Mucosa of gallbladder (tissue), 1 donor: Measurements from ENCODE around the gene MYLK. TPM values are rescaled to one million over a fixed set of nuclear protein-coding genes. Genes with fewer than 3 reads are reported as not detected.

Experiments used
- DNase-seq: peaks from one replicate; pipeline ENCODE4 v3.0.0-alpha.2; 2020; ENCODE audit warnings: low spot score
- total RNA-seq: library from RNA; stranded (reverse); gene quantifications from one replicate; pipeline ENCODE4 v1.2.1, GENCODE V29; 2021
- donor health status: DM: no; HTN: no; CAD: no.

The MYLK gene
- total RNA-seq, 1 donor from 2014 or later, result 671 TPM

DNA sequence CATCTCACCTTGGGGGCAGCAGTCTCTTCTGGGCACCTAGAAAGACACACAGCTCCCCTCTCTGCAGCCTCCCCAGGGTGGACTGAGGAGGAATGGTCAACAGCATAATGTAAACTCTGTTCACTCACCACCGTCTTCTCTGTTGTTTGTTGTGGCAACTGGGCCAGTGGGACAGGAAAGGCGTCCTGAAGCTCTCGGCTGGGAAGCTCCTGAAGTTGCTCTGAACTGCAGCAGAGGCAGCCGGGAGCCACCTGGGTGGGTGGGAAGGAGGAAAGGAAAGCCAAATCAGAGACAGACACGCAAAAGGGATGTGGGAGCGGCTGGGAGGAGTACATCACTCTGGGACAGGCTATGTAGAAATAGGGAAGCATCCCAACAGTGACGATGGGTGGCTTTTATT, 52.7 kb downstream of the MYLK start:
- no peak for DNase-seq

DNA sequence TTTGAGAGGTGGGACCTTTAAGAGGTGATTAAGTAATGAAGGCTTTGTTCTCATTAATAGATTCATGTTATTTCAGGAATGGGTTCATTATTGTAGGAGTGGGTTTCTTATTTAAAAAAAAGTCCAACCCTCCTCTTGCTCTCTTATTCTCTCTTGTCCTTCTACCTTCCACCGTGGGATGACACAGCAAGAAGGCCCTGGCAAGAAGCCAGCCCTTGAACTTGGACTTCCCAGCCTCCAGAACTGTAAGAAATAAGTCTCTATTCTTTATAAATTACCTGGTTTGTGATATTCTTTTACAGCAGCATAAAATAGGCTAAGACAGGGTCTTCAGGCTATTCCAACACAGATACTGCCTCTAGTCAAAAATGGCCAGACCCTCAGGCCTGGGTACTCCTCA, 62.2 kb downstream of the MYLK start:
- no peak for DNase-seq

DNA sequence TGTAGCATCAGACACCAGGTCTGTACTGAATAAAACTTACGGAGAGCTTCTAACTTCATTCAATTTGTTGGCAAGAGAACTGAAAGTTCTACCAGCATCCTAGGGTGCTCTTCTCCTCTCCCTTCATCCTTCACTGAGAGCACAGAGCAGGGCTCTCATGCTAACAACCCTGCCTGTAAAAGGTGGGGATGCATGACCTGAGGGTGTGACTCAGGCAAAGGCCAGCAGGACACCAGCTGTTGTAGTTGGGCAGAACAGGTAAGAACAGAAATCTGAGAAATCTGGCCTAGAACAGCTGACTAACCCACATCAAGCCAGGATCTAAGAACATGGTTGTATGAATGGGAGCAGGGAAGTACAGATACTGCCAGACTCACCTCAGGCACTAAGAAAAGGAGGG, 64.2 kb downstream of the MYLK start:
- DNase-seq, result no peak

DNA sequence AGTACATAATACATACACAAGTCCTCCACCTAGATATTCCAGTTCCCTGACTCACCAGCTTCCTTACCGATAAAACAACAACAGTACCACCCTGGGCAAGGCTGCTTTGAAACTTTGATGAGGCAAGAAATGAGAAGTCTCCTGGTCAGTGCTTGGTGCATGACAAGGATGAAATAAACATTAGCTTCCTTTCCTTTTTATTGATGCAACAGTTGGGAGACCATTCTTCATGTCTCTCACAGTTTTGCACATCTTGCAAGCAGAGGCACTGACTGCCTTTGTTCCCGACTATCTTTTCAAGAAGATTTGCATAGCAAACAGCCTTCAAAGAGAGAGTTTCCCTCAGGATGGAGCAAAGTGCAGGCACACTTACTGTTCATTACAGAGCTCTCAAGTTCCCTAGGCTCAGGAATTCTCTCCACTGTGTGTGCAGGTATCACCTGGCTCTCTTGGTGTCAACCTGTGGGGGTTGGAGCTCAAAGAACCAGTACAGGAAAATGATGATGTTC, 65.2 kb downstream of the MYLK start:
- no peak for DNase-seq

DNA sequence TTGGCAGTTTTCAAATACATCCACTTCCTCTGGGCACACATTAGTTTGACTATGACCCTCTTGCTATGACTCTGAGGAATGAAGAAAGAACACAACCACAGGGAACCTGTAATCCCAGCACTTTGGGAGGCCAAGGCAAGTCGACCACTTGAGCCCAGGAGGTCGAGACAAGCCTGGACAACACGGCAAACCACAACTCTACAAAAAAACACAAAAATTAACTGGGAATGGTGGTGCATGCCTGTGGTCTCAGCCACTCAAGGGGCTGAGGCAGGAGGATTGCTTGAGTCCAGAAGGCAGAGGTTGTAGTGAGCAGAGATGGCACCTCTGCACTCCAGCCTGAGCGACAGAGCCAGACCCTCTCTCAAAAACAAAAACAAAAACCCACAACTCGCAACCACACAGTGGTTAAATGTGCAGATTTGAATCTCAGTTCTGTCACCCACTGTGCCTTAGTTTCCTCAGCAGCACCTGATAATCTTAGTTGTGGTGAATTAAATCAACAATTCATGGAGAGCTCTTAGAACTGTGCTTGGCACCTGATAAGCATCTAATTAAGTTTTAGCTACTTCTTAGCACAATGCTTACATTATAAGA, 65.7 kb downstream of the MYLK start:
- no peak for DNase-seq

DNA sequence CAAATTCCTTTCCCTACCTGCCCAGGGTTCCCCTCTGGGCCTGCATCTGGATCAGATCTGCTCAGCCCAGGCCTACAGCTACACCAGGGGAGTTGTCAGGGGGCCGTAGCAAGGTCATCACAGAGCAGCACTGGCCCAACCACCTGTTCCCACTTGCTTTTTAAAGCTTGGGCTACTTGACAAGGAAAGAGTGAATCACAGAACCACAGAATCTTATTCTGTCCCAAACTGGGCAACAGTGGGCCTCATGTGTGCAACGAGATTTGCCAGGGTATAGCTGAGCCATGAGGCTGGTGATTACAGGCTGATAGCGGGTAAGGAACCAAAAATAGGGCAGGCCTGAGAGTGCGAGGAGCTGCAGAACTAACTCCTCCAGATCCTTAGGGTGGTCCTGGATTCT, 66.7 kb downstream of the MYLK start:
- DNase-seq, result no peak

DNA sequence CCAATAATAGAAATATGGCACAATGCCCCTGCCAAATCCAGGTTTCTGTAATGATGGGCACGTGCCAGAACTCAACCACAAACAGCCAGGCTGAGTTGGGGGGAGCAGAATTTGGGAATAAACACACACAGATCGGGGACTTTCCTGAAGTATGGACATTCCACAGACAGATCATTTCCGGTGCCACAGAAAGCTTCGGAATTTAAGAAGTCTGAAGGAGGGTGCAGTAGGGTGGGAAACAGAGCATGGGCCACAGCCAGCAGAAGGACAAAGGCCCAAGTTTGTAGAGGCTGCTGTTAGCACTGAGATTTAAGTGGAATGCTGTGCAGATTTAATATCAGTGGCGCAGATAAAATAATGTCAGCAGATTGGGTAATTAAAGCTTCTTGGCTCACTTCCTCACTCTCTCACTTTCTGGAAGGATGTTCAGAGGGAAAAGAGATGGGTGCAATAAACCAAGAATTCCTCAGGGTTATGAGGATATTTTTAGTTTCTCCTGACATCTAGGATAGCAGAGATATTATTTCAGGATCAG, 67.4 kb downstream of the MYLK start:
- no peak for DNase-seq

DNA sequence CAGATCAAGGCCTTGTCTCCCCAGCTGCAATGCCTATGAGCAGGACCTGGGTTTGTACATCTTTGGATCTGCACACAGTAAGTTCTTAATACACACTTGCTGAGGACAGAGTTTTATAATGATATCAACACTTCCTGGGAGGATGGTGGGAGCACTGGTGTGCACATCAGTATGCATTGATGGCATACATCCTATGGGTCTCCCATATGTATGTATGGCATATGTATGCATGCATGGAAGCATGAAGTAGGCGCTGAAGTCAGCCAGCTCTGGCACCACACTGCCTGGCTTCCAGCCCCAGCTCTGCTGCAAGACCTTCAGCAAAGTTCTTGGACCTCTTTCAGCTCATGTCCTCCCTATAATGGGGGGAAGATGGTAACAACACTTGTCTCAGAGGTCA, 68.2 kb downstream of the MYLK start:
- DNase-seq, result no peak

DNA sequence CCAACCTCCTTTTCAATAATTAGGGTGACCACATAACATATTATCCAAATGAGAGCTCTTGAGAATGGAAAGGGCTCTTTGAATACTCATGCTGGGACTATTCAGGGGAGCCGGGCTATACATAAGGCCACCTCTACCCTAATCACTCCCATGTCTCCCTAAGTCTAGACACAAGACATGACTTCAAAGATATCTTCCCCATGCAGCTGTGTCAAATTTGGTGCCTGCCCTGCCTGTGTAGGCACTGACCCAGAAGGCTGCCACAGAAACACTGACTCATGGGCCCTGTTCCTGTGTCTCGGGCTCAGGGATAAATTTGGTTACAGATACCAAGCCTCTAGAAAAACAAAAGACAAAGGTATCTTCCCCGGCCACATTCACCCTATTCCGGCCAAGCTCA, 70.3 kb downstream of the MYLK start:
- DNase-seq, result no peak

DNA sequence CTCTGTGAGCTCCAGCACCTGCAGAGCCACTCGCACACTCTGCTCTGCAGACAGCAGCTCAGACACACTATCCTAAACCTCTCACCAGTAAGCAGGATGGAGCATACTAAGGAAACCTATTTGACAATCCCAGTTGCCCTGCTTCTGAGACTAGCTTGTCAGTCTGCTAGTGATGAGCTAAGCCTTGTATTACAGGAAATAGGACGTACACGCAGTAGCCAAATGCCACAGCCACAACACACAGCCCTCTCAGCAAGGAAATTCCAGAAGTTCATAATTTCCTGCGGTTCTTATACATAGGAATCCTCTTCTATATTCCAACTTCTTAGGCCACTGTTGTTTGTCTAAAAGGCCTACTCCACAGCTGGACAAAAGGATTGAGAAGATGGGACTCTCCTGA, 74.5 kb downstream of the MYLK start:
- no peak for DNase-seq

DNA sequence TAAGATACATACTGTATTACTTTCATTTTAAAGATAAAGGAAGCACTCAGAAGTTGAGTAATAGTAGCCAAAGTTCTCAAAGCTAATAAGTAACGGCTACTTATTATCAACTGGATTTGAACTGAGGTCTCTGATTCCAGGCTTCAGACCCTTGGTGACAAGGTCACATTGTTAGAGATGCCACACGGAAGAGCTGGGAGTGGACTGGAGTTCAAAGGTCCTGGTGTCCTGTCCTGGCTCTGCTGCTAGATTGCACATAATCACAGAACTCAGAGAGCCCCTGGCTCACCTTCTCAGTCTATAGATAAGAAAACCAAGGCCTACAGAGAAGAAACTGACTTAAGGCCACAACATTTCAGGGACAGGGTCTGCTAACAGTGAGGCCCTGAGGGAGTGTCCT, 75.3 kb downstream of the MYLK start:
- no peak for DNase-seq

DNA sequence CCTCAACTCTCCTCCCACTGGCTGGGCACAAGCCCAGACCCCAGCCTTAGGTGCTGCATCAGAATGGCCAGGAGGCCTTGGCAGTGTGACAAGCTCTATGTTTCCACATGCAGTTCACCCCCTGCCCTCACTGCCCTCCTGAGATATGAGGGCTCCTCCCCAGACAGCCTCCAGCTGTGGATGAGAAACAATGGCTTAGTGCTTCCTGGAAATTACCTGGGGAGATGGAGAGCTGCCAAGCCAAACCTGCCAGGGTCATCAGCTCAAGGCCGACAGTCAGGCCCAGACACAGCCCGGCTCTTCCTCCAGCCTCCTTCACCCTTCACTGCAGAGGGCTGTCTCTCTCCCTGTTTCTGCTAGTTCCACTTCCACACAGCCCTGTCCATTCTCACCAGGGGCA, 76.3 kb downstream of the MYLK start:
- DNase-seq, result peak; percentile 59

DNA sequence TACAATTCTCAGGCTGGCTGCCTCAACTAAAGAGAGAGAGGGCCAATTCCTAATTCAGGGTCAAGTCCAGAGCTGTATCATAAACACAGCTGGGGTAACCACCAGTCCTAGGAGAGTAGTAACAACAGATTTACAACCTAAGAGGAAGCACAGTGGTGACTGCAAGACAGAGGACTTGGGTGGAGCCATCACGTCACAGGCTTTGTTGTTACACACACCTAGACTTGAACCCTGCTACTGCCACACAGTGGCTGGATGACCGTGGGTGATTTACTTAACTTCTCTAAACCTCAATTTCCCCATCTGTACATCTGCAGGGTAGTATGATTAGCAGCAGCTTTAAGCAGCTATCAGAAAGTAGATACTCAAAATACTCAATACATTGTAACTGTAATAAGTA, 78.6 kb downstream of the MYLK start:
- DNase-seq, result no peak

DNA sequence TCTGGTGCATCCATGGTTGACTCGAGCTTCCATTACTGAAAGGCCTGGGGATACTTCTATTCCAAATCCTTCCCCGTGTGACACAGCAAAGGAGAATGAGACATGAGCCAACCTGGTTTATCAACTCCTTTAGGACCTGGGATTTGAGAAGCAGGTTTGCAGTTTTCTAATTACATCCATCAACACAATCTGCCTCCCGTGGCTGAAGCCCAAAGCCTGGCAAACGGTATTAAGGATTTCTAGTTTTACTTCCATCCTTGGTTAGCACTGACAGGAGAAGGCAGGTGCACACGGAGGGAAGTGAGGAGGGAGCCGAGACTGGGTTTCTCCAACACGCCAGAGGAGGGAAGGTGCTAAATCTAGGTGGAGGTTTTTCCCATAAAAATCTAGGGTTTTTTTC, 79.0 kb downstream of the MYLK start:
- no peak for DNase-seq

DNA sequence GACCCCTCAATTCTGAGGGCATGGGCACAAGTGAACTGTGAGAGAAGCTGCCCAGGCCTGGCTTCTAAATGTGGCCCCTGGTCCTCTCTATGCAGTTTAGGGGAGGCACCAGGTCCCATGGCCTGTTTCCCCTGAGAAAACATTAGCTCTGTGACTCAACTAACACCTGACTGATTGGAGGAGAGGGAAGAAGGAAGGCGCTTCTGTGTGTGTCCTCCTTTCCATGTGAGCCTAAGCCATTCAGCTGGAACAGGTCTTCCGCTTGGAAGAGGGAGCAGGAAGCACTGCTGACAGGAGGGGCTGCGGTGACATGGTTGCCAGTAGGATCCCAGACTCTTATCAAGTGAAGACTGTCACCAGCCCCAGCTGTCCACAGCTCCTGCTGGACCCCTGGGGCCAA, 79.5 kb downstream of the MYLK start:
- DNase-seq, result no peak

DNA sequence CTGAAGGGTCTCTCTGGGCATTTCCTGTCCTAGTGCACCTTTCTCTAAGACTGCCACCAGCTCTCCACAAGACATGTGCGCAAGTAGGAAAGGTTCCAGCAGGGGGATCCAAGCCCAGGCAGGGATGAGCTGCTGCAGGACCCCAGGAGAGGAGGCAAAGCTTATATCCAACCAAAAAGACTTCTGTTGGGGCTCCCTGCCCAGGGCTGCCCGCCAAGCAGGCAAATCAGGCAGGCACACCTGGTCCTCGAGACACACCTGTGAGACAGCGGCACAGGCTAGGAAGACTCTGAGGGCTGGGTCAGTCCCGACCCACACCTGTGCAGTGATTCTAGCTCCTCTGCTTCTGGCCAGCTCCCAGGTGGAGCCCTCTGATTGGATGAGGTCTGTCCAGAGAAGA, 80.6 kb downstream of the MYLK start:
- DNase-seq, result no peak

DNA sequence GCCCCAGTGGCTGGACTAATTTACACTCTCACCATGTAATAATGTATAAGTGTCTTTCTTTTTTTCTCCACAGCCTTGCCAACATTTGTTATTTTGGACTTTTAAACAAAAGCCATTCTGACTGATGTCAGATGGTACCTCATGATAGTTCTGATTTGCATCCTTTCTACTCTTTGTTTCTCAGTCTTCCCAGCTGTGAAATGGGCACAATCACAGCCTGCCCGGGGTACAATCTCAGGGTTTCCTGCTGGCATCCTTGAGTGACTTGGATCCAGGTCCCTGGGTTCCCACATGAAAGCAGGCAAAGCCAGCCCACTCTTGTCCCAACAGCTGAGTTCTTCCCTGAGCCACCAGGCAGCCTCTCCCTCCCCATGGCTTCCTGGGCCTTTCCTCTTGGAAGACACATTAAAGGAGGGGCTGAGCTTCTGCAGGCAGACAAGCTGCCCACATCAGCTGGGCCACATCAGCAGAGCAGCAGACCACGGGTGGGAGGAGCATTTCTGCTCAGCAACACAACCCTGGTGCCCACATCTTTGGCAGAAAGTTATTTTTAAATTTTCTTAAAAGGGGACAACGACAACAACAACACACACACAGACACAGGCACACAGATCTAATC, 82.0 kb downstream of the MYLK start:
- DNase-seq, result no peak

DNA sequence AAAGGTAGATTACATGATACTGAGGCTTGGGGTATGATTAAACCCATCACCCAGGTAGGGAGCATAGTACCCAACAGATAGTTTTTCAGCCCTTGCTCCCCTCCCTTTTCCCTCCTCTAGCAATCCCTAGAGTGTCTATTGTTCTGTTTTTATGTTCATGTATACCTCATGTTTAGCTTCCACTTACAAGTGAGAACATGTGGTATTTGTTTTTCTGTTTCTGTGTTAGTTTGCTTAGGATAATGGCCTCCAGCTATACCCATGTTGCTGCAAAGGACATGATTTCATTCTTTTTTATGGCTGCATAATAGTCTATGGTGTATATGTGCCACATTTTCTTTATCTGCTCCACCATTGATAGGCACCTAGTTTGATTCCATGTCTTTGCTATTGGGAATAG, 82.7 kb downstream of the MYLK start:
- DNase-seq, result no peak

DNA sequence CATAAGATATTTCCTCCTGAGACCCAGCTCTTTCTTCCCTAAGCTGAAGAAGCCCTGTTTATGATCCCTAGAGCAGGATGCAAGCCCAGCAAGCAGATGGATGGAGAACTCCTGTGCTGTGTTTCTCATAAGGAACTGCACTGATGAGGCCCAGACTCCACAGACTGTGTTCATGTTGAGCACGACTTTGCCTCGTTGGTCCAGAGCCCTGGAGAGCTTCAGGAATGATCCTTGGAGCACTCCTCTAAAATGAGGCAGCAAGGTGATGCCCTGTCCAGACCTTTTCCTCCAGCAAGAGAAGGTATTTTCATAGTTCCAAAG, 83.8 kb downstream of the MYLK start:
- DNase-seq, result no peak

DNA sequence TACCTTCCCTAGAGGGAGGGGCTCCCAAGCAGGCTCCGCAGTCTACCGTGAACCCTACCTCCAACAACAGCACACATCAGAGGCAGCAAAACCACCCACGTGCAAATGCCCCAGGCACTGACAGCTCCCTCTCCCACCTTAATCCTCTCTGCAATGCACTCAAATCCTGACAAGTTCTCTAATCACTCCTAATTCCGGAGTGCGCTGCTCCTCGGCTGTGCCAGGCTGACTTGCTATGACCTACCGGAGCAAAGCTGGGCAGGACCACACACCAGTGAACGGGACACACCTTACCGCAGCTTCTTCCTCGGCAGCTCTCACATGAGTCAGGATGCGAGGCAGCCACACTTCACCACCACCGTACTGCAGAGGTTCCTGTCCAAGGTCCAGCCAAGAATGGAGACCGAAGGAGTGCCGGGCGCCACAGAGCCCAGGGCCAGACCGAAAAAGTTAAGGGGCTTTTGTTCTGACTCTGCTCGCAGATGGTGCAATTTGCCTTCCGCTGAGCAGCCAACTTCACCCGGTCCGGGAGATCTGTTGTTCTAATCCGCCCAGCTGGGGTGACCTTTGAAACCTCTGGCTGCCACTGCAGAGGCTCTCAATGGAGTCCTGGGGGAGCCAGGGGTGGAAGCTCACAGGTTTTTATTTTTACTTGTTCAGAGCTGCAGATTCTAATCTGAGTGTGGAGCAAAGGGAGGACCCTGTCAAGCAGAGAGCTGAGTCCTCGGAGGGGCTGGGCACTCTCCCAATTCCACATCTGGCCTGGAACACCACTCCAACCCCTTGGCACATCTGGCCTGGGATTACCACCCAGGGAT, 84.4 kb downstream of the MYLK start:
- peak; percentile 31 for DNase-seq

DNA sequence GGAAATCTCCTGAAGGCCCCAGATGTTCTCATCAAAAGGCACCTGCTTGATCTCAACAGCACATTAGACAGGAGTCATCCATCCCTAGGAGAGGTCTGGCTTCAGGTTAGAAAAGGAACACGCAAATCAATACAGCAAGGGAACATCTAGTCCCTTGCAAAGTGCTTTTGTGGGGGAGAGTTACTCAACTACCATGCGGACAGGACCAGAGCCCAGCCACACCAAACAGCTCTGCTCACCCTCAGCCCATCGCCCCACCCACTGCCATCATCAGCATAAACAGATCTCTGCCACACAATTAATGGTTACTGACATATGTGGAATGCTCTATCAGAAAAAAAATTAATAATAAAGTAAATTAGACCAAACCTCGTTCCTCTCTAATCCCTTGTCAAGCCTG, 85.6 kb downstream of the MYLK start:
- no peak for DNase-seq

DNA sequence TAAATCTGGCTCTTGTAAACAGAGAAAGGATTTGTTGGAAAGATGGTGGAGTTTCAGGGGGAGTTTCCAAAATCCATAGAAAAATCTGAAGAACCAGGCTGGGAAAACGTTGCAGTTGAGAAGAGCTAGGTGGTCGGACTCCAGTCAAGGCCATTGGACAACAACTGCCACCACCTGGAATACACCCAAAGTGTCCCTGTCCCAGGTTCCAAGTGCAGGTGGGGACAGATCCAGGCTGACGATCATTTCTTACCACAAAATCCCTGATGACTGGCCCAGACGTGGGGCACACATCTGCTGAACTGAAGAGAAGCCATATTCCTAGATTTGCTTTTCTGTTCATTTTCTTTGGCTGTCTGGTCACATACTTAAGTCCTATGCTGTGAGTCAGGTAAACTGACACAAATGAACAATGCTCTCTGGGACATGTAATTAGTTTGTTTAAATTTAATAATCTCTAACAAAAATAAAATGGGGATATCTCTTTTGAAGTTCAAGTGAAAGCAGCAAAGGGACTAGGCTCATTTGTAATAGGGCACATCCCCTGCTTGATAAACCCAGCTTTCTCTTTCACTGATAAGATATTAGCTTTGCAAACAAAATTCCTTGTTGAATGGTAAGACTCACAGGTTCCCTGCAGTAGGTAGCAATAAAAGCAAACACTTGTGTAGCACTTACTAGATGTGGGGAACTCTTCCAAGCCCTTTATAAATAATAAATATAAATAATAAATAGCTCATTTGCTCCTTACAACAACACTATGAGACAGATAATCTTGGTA, 88.5 kb downstream of the MYLK start:
- DNase-seq, result no peak
